H9 (cell line): ENCODE data around the gene HAL. TPM values are rescaled to one million over a fixed set of nuclear protein-coding genes. Genes with fewer than 3 reads are reported as not detected.

Source experiments
- DNase-seq: peaks from one replicate; pipeline ENCODE4 v3.0.0-alpha.2; 2017
- H2AFZ ChIP-seq: one replicate; pipeline ENCODE4 v1.6.1; 2013; ENCODE audit warnings: mild to moderate bottlenecking, low read length, control low read depth, moderate library complexity
- H2AK5ac ChIP-seq: 2 replicates; pipeline ENCODE4 v1.6.1; 2013; ENCODE audit warnings: low read length, control low read depth, mixed read lengths; ENCODE audit not compliant: insufficient read length
- H2BK120ac ChIP-seq: one replicate; pipeline ENCODE4 v1.6.1; 2013; ENCODE audit warnings: low read depth, mild to moderate bottlenecking, low read length, control low read depth, inconsistent platforms; ENCODE audit not compliant: poor library complexity, severe bottlenecking
- H2BK12ac ChIP-seq: 2 replicates; pipeline ENCODE4 v1.6.1; 2013; ENCODE audit warnings: low read length, control low read depth, mixed read lengths, low read depth; ENCODE audit not compliant: insufficient read length
- H2BK15ac ChIP-seq: 2 replicates; pipeline ENCODE4 v1.6.1; 2013; ENCODE audit warnings: low read depth, low read length, control low read depth
- H2BK20ac ChIP-seq: one replicate; pipeline ENCODE4 v1.6.1; 2013; ENCODE audit warnings: low read depth, mild to moderate bottlenecking, low read length, control low read depth, inconsistent platforms; ENCODE audit not compliant: poor library complexity, severe bottlenecking
- H2BK5ac ChIP-seq: 2 replicates; pipeline ENCODE4 v1.6.1; 2013; ENCODE audit warnings: low read length, control low read depth, mixed read lengths; ENCODE audit not compliant: insufficient read length
- H3K14ac ChIP-seq: 2 replicates; pipeline ENCODE4 v1.6.1; 2013; ENCODE audit warnings: low read length, control low read depth; ENCODE audit not compliant: insufficient read depth
- H3K18ac ChIP-seq: 2 replicates; pipeline ENCODE4 v1.6.1; 2013; ENCODE audit warnings: low read depth, mild to moderate bottlenecking, mixed read lengths, low read length, control low read depth; ENCODE audit not compliant: insufficient read length
- H3K23ac ChIP-seq: 2 replicates; pipeline ENCODE4 v1.6.1; 2013; ENCODE audit warnings: low read length, control low read depth, mixed read lengths, low read depth; ENCODE audit not compliant: insufficient read length
- H3K23me2 ChIP-seq: 2 replicates; pipeline ENCODE4 v1.6.1; 2013; ENCODE audit warnings: low read depth, mild to moderate bottlenecking, mixed read lengths, low read length, control low read depth; ENCODE audit not compliant: insufficient read length, poor library complexity, severe bottlenecking
- H3K27ac ChIP-seq: 2 replicates; pipeline ENCODE4 v1.5.1; 2013; ENCODE audit warnings: low read length, control low read depth, mixed read lengths, low read depth; ENCODE audit not compliant: insufficient read length
- H3K27me3 ChIP-seq: 2 replicates; pipeline ENCODE4 v1.6.1; 2013; ENCODE audit warnings: low read length, control low read depth, inconsistent platforms; ENCODE audit not compliant: insufficient read depth
- H3K4ac ChIP-seq: 2 replicates; pipeline ENCODE4 v1.6.1; 2013; ENCODE audit warnings: low read depth, mild to moderate bottlenecking, control low read depth, inconsistent platforms, low read length, moderate library complexity
- H3K4me1 ChIP-seq: 2 replicates; pipeline ENCODE4 v1.6.1; 2013; ENCODE audit warnings: low read length, control low read depth, inconsistent platforms; ENCODE audit not compliant: insufficient read depth
- H3K4me2 ChIP-seq: 2 replicates; pipeline ENCODE4 v1.6.1; 2013; ENCODE audit warnings: low read length, control low read depth, mixed read lengths; ENCODE audit not compliant: insufficient read length, insufficient read depth
- H3K56ac ChIP-seq: 2 replicates; pipeline ENCODE4 v1.6.1; 2013; ENCODE audit warnings: low read depth, mild to moderate bottlenecking, mixed read lengths, low read length, control low read depth; ENCODE audit not compliant: insufficient read length
- H3K79me1 ChIP-seq: 2 replicates; pipeline ENCODE4 v1.6.1; 2013; ENCODE audit warnings: low read depth, mild to moderate bottlenecking, moderate library complexity, low read length, control low read depth, inconsistent platforms; ENCODE audit not compliant: insufficient read depth, poor library complexity, severe bottlenecking
- H3K79me2 ChIP-seq: 2 replicates; pipeline ENCODE4 v1.6.1; 2013; ENCODE audit warnings: low read length, control low read depth, inconsistent platforms; ENCODE audit not compliant: insufficient read depth
- H3K9ac ChIP-seq: 2 replicates; pipeline ENCODE4 v1.6.1; 2013; ENCODE audit warnings: low read length, control low read depth, mixed read lengths; ENCODE audit not compliant: insufficient read length; ENCODE audit errors: extremely low read depth
- H3K9me3 ChIP-seq: one replicate; pipeline ENCODE4 v1.6.1; 2013; ENCODE audit warnings: low read depth, low read length, inconsistent platforms; ENCODE audit not compliant: control insufficient read depth
- H3T11ph ChIP-seq: one replicate; pipeline ENCODE4 v1.6.1; 2013; ENCODE audit warnings: mild to moderate bottlenecking, low read length, control low read depth, inconsistent platforms
- H4K20me1 ChIP-seq: one replicate; pipeline ENCODE4 v1.6.1; 2013; ENCODE audit not compliant: control insufficient read depth, insufficient read length, insufficient read depth
- H4K5ac ChIP-seq: 2 replicates; pipeline ENCODE4 v1.6.1; 2013; ENCODE audit warnings: low read depth, mild to moderate bottlenecking, mixed read lengths, low read length, control low read depth; ENCODE audit not compliant: insufficient read length
- H4K8ac ChIP-seq: replicated peaks from 2 replicates; pipeline ENCODE4 v1.6.1; 2013; ENCODE audit warnings: low read length, control low read depth, mixed read lengths, low read depth; ENCODE audit not compliant: insufficient read length
- H4K91ac ChIP-seq: 2 replicates; pipeline ENCODE4 v1.6.1; 2013; ENCODE audit warnings: low read depth, mild to moderate bottlenecking, moderate library complexity, mixed read lengths, low read length, control low read depth; ENCODE audit not compliant: insufficient read length
- H3K27ac Mint-ChIP-seq, 3 experiments: 2 replicates in 2 of 3; 3 replicates in 1 of 3; pipeline ENCODE4 v1.8.0; 2020 to 2021; ENCODE audit warnings: mixed read lengths in 3 of 3, mild to moderate bottlenecking in 1 of 3, moderate library complexity in 1 of 3
- H3K27me3 Mint-ChIP-seq: 2 replicates; pipeline ENCODE4 v1.8.0; 2021; ENCODE audit warnings: low read depth, mild to moderate bottlenecking, moderate library complexity, mixed read lengths
- H3K36me3 Mint-ChIP-seq, 3 experiments: 2 replicates in 2 of 3; 3 replicates in 1 of 3; pipeline ENCODE4 v1.8.0; 2020 to 2021; ENCODE audit warnings: low read depth in 3 of 3, mixed read lengths in 3 of 3; ENCODE audit not compliant: insufficient read depth in 1 of 3
- H3K4me1 Mint-ChIP-seq, 2 experiments: 2 replicates each; pipeline ENCODE4 v1.8.0; 2020; ENCODE audit warnings: mixed read lengths in 2 of 2
- H3K4me3 Mint-ChIP-seq, 2 experiments: 2 replicates in 1 of 2; 3 replicates in 1 of 2; pipeline ENCODE4 v1.8.0; 2020 to 2021; ENCODE audit warnings: mild to moderate bottlenecking in 2 of 2, mixed read lengths in 2 of 2, moderate library complexity in 1 of 2
- H3K9me3 Mint-ChIP-seq, 2 experiments: 2 replicates in 1 of 2; 3 replicates in 1 of 2; pipeline ENCODE4 v1.8.0; 2020; ENCODE audit warnings: mild to moderate bottlenecking in 2 of 2, mixed read lengths in 2 of 2, moderate library complexity in 1 of 2
- WGBS: extraction: QIAGEN DNeasy Blood & Tissue Kit; methylation state at CpG from one replicate; pipeline ENCODE4 v1.1.7; 2013; ENCODE audit warnings: missing lambda C conversion rate, low lambda C conversion rate, mixed read lengths; ENCODE audit not compliant: insufficient read length; ENCODE audit errors: extremely low coverage; 5-methylcytosine and 5-hydroxymethylcytosine counted together
- total RNA-seq: library from RNA; stranded (reverse); gene quantifications from 2 replicates; pipeline ENCODE4 v1.2.1, GENCODE V29; 2021
- TF ChIP-seq, protein P1 (sequence below): fragments of 200-600 bp; sonication (generic); conservative IDR thresholded peaks from 3 replicates; pipeline ENCODE4 v1.8.0; 2021; ENCODE audit warnings: antibody characterized with exemption, mild to moderate bottlenecking

The HAL gene
- total RNA-seq, 1 experiment from 2014 or later = 0.35 TPM

GRCh38 chr12:96033549-96034389, 37.6 kb upstream of the HAL start:
- H2BK12ac ChIP-seq = no peak overlapping the region
- H3K23me2 ChIP-seq = peaks cover 6% of the 10 kb centered on the region
- peaks cover 2% of the 10 kb centered on the region; the same call in 1 of the 2 replicates for H3K4me1 ChIP-seq
- H3K4ac ChIP-seq = no peak overlapping the region
- H2BK120ac ChIP-seq = no peak overlapping the region
- H3K4me3 Mint-ChIP-seq = peak overlapping the region in 1 of 2 experiments; percentile 70; a peak in 4 of 5 replicates
- no peak overlapping the region for H4K8ac ChIP-seq
- peaks cover 6% of the 10 kb centered on the region; the same call in 1 of the 2 replicates for H3K79me2 ChIP-seq
- no peaks in the 10 kb centered on the region for H3K27me3 ChIP-seq
- H4K5ac ChIP-seq = no peak overlapping the region
- no peak for DNase-seq
- no peak overlapping the region for H3T11ph ChIP-seq
- peak overlapping the region; percentile 86 for H3K4me2 ChIP-seq
- no peaks in the 10 kb centered on the region for H4K20me1 ChIP-seq
- no peaks in the 10 kb centered on the region for H3K9me3 ChIP-seq
- no peak overlapping the region for H2AFZ ChIP-seq
- H3K27me3 Mint-ChIP-seq = no peaks in the 10 kb centered on the region
- H2BK15ac ChIP-seq = no peak overlapping the region
- H3K27ac ChIP-seq = no peak overlapping the region
- H3K36me3 Mint-ChIP-seq = no peaks in the 10 kb centered on the region
- H3K27ac Mint-ChIP-seq = no peak overlapping the region
- WGBS = no CpG with 5 or more reads among the region's 7 CpGs
- H3K18ac ChIP-seq = no peak overlapping the region
- no peaks in the 10 kb centered on the region for H3K9me3 Mint-ChIP-seq
- no peak overlapping the region for H2AK5ac ChIP-seq
- peak overlapping the region; percentile 4 for H3K9ac ChIP-seq
- H4K91ac ChIP-seq = no peak overlapping the region
- H3K56ac ChIP-seq = no peak overlapping the region
- H3K23ac ChIP-seq = no peak overlapping the region
- peaks cover 6 to 7% of the 10 kb centered on the region in 2 experiments for H3K4me1 Mint-ChIP-seq
- no peak overlapping the region for H2BK20ac ChIP-seq
- no peak overlapping the region for H3K14ac ChIP-seq
- TF ChIP-seq, protein P1, sequence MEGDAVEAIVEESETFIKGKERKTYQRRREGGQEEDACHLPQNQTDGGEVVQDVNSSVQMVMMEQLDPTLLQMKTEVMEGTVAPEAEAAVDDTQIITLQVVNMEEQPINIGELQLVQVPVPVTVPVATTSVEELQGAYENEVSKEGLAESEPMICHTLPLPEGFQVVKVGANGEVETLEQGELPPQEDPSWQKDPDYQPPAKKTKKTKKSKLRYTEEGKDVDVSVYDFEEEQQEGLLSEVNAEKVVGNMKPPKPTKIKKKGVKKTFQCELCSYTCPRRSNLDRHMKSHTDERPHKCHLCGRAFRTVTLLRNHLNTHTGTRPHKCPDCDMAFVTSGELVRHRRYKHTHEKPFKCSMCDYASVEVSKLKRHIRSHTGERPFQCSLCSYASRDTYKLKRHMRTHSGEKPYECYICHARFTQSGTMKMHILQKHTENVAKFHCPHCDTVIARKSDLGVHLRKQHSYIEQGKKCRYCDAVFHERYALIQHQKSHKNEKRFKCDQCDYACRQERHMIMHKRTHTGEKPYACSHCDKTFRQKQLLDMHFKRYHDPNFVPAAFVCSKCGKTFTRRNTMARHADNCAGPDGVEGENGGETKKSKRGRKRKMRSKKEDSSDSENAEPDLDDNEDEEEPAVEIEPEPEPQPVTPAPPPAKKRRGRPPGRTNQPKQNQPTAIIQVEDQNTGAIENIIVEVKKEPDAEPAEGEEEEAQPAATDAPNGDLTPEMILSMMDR = no peak
- H2BK5ac ChIP-seq = no peak overlapping the region
- peaks cover 2% of the 10 kb centered on the region for H3K79me1 ChIP-seq
